SH-SY5Y (cell line): Measurements from ENCODE around the gene PIGN.

Experiments used
- GATA2 ChIP-seq: IDR thresholded peaks from 2 replicates; pipeline ENCODE4 v1.6.1; 2011; ENCODE audit warnings: mild to moderate bottlenecking, low read depth, low read length
- GATA3 ChIP-seq: IDR thresholded peaks from 2 replicates; pipeline ENCODE4 v1.6.1; 2011; ENCODE audit warnings: low read depth, mild to moderate bottlenecking, low read length, moderate library complexity

GRCh38 chr18:62126737-62127136 is 60.1 kb downstream of the PIGN start:
- TF ChIP-seq GATA3: no peak
- no peak for TF ChIP-seq GATA2
